Activated CD4-positive, alpha-beta T cell treated with anti-CD3 and anti-CD28 coated beads for 36 hours (primary cell): ENCODE results near the gene PELI1. TPM values are rescaled to one million over a fixed set of nuclear protein-coding genes. Genes with fewer than 3 reads are reported as not detected.

Source experiments
- ATAC-seq: fragments of 200-7000 bp; cut with Tn5 transposase; one replicate; pipeline ENCODE4 v1.10.0; 2021; ENCODE audit warnings: mild to moderate bottlenecking, moderate library complexity
- CTCF ChIA-PET: fragments of 350-600 bp; sonication (Branson Sonifier 250); formaldehyde crosslinking; loops from one replicate; lab custom pipeline; 2021; ENCODE audit warnings: antibody characterized with exemption; lab: Charles Lee
- POLR2A ChIA-PET: fragments of 350-600 bp; sonication (Branson Sonifier 250); formaldehyde crosslinking; loops from one replicate; lab custom pipeline; 2021; ENCODE audit warnings: antibody characterized with exemption, inconsistent platforms; lab: Charles Lee
- DNase-seq: peaks from one replicate; pipeline ENCODE4 v3.0.0-alpha.2; 2020
- H3K27ac Mint-ChIP-seq: one replicate; pipeline ENCODE4 v1.8.0; 2021; ENCODE audit warnings: mixed read lengths
- H3K27me3 Mint-ChIP-seq: one replicate; pipeline ENCODE4 v1.8.0; 2021; ENCODE audit warnings: mixed read lengths
- H3K36me3 Mint-ChIP-seq: one replicate; pipeline ENCODE4 v1.8.0; 2021; ENCODE audit warnings: low read depth, mixed read lengths
- H3K4me1 Mint-ChIP-seq: one replicate; pipeline ENCODE4 v1.8.0; 2021; ENCODE audit warnings: mixed read lengths
- H3K4me3 Mint-ChIP-seq: one replicate; pipeline ENCODE4 v1.8.0; 2021; ENCODE audit warnings: mild to moderate bottlenecking, moderate library complexity, mixed read lengths
- H3K9me3 Mint-ChIP-seq: one replicate; pipeline ENCODE4 v1.8.0; 2021; ENCODE audit warnings: low read depth, mixed read lengths
- intact Hi-C, 2 experiments: fragments of 100-400 bp; cut with DNase I in 1 of 2; cut with micrococcal nuclease in 1 of 2; formaldehyde crosslinking; loops; one replicate each; pipeline versions ENCODE4 v1.14.2 to v1.15.1; 2022 to 2024; cut with DNase I, micrococcal nuclease
- total RNA-seq, 2 experiments: library from RNA; stranded (reverse); gene quantifications; one replicate each; pipeline ENCODE4 v1.2.3, GENCODE V29; 2021

Gene PELI1
- total RNA-seq, 2 experiments from 2014 or later, result 21.3 to 29.7 TPM

DNA sequence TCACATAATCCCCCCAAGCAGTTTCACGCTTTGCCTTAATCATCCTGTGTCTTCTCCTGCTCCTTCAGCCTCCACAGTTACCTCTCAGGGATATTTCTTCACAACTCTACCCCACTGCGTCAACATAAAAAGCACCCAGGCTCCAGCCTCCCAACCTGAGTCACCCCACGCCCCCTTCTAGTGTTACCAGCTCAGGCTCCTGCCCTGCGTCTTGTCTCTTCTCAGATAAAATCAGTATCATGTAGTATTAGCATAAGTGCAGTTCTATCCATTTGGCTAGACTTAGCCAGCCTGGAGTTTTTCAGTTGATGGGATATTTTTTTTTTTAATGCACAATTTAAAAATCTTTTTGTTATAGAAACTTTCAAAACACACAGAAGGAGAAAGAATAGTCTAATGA lies 9.6 kb upstream of the PELI1 start:
- DNase-seq (no peak), ATAC-seq (no peak)
- Mint-ChIP-seq H3K27ac (no peak overlapping the region), H3K27me3 (no peaks in the 10 kb centered on the region), H3K4me3 (no peak overlapping the region), H3K4me1 (no peaks in the 10 kb centered on the region), H3K9me3 (no peaks in the 10 kb centered on the region), H3K36me3 (no peaks in the 10 kb centered on the region)
- ChIA-PET POLR2A (no interaction called here), CTCF (interaction anchor here (2.1 kb wide), 1 partner anchor 174 kb away, joined by 7 read pairs; no protein-coding TSS in a partner anchor)
- intact Hi-C loops, result no loop called here

DNA sequence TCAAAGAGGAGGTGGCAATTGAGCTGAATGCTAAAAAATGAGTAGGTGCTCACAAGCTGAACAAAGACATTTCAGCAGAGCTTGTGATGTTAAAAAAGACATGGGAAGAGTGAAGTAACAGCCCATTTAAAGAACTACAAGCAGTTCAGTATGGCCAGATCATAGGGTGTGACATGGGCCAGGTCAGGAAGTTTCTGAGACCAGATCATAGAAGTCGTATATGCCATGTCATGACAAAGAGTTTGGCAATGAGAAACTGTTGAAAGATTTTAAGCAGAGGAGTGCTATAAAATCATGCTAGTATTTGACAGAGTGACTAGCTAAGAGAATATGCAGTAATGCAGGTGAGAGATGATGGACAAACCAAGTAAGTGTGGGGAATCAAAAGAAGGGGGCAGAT lies 7.3 kb upstream of the PELI1 start:
- Mint-ChIP-seq H3K36me3 (no peaks in the 10 kb centered on the region), H3K4me3 (no peak overlapping the region), H3K27me3 (no peaks in the 10 kb centered on the region), H3K4me1 (no peaks in the 10 kb centered on the region), H3K27ac (no peak overlapping the region), H3K9me3 (no peaks in the 10 kb centered on the region)
- ATAC-seq (no peak), DNase-seq (no peak)
- POLR2A ChIA-PET, result no interaction called here
- CTCF ChIA-PET, result interaction anchor here (0.6 to 1.5 kb wide), 5 partner anchors 48 to 472 kb away, joined by 3 to 4 read pairs (median 3); no protein-coding TSS in a partner anchor
- intact Hi-C loops, result no loop called here

- intact Hi-C loops, result loop anchor here (2.0 kb wide), 1 partner anchor 57 kb away; no protein-coding TSS in a partner anchor
- ATAC-seq (no peak), DNase-seq (no peak)
- CTCF ChIA-PET, result interaction anchor here (0.6 to 1.5 kb wide), 5 partner anchors 15 to 369 kb away, joined by 3 to 7 read pairs (median 3); no protein-coding TSS in a partner anchor
- no peaks in the 10 kb centered on the region for H3K27me3 Mint-ChIP-seq
- peaks cover 13% of the 10 kb centered on the region for H3K36me3 Mint-ChIP-seq
- no peak overlapping the region for H3K4me3 Mint-ChIP-seq
- no peak overlapping the region for H3K27ac Mint-ChIP-seq
- POLR2A ChIA-PET, result interaction anchor here (0.8 kb wide), 1 partner anchor 81 kb away, joined by 4 read pairs; no protein-coding TSS in a partner anchor
- no peaks in the 10 kb centered on the region for H3K9me3 Mint-ChIP-seq
- H3K4me1 Mint-ChIP-seq, result peaks cover 17% of the 10 kb centered on the region
These were observed 1.5 kb upstream of the PELI1 start for GRCh38 chr2:64145714-64146113.

DNA sequence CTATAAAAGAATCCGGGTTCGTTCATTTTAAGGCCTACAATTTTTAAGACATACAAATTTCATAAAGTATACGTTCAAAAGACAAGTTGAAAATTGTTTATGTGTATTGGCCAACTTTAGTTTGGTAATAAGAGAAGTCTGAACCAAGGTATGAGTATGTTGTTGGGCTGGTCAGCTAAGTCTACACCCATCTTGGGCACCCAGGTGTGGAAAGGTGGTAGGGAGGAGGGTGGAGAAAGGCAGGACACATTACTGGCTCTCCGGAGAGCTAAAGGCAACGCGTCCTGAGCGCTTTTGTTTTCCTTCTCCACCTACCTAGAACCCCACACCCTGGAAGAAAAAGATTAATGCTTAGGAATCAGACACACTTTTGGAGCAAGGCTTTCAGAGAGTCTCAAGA lies 899 bp upstream of the PELI1 start:
- CTCF ChIA-PET, result interaction anchor here (0.6 kb wide), 1 partner anchor 370 kb away, joined by 3 read pairs; no protein-coding TSS in a partner anchor
- no peak overlapping the region for H3K27ac Mint-ChIP-seq
- H3K27me3 Mint-ChIP-seq, result no peaks in the 10 kb centered on the region
- H3K4me1 Mint-ChIP-seq, result peaks cover 22% of the 10 kb centered on the region
- DNase-seq, result no peak
- H3K9me3 Mint-ChIP-seq, result no peaks in the 10 kb centered on the region
- no peak for ATAC-seq
- POLR2A ChIA-PET, result no interaction called here
- peaks cover 14% of the 10 kb centered on the region for H3K36me3 Mint-ChIP-seq
- peak overlapping the region; percentile 84 for H3K4me3 Mint-ChIP-seq
- intact Hi-C loops, result loop anchor here (2.0 kb wide), 1 partner anchor 58 kb away; no protein-coding TSS in a partner anchor

- peaks cover 19% of the 10 kb centered on the region for H3K36me3 Mint-ChIP-seq
- POLR2A ChIA-PET, result interaction anchor here (0.6 to 2.4 kb wide), 2 partner anchors 71 to 185 kb away, joined by 3 to 16 read pairs; no protein-coding TSS in a partner anchor
- intact Hi-C loops, result loop anchor here (1.0 to 5.0 kb wide), 17 partner anchors 9 to 844 kb away; partner anchors contain the start of genes AFTPH (in 1 of the 2), MDH1 (in 1 of the 2), SERTAD2 (in 1 of the 2) and SLC1A4 (in 1 of the 2)
These were observed 807 bp downstream of the PELI1 start for GRCh38 chr2:64143169-64144056.

DNA sequence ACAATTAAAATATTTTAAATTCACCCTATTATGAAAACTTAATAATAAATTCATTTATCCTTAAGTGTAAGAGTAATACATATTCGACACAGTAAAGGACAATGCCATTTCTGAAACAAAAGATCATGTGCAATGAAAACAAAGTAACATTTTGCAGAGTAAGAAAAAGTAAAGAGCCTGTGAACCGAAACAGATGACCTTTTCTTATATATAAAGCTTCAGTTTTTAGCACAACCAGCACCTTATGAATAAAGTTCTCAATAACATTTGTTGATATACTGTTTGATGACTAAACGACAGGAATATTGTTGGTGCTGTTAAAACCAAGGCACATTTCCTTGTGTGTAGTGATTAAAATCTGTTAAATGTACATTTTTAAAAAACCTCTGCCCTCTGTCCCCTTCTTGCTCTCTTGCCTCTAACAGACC lies 1.5 kb downstream of the PELI1 start:
- no peaks in the 10 kb centered on the region for H3K27me3 Mint-ChIP-seq
- no peaks in the 10 kb centered on the region for H3K9me3 Mint-ChIP-seq
- DNase-seq, result no peak
- ChIA-PET POLR2A (interaction anchor here (1.0 to 2.4 kb wide), 2 partner anchors 9 to 72 kb away, joined by 3 to 16 read pairs; no protein-coding TSS in a partner anchor), CTCF (interaction anchor here (1.2 to 2.0 kb wide), 2 partner anchors 184 to 188 kb away, joined by 3 to 7 read pairs; no protein-coding TSS in a partner anchor)
- peaks cover 45% of the 10 kb centered on the region for H3K4me1 Mint-ChIP-seq
- intact Hi-C loops, result loop anchor here (1.0 to 5.0 kb wide), 9 partner anchors 8 to 845 kb away; partner anchors contain the start of genes SERTAD2 (in 1 of the 2) and SLC1A4 (in 1 of the 2)
- H3K27ac Mint-ChIP-seq, result peak overlapping the region; percentile 97
- H3K4me3 Mint-ChIP-seq, result peak overlapping the region; percentile 84
- ATAC-seq, result no peak
- peaks cover 25% of the 10 kb centered on the region for H3K36me3 Mint-ChIP-seq

More at GRCh38 chr2:64143169-64144056, 807 bp downstream of the PELI1 start:
- Mint-ChIP-seq H3K4me1 (peaks cover 38% of the 10 kb centered on the region), H3K9me3 (no peaks in the 10 kb centered on the region), H3K27ac (peak overlapping the region; percentile 97), H3K4me3 (peak overlapping the region; percentile 84), H3K27me3 (no peaks in the 10 kb centered on the region)
- DNase-seq (peak; percentile 55), ATAC-seq (peak; percentile 1)
- CTCF ChIA-PET, result interaction anchor here (0.7 to 1.0 kb wide), 2 partner anchors 9 to 37 kb away, joined by 4 read pairs; no protein-coding TSS in a partner anchor

- Mint-ChIP-seq H3K4me3 (peak overlapping the region; percentile 84), H3K9me3 (no peaks in the 10 kb centered on the region), H3K27ac (peak overlapping the region; percentile 85), H3K4me1 (peaks cover 53% of the 10 kb centered on the region), H3K36me3 (peaks cover 30% of the 10 kb centered on the region), H3K27me3 (no peaks in the 10 kb centered on the region)
- DNase-seq (no peak), ATAC-seq (no peak)
- ChIA-PET POLR2A (interaction anchor here (0.7 to 2.4 kb wide), 4 partner anchors 9 to 73 kb away, joined by 3 to 16 read pairs (median 4); no protein-coding TSS in a partner anchor), CTCF (interaction anchor here (0.5 to 2.0 kb wide), 7 partner anchors 40 to 381 kb away, joined by 3 to 7 read pairs (median 4); no protein-coding TSS in a partner anchor)
- intact Hi-C loops, result loop anchor here (1.0 to 5.0 kb wide), 5 partner anchors 27 to 845 kb away; partner anchors contain the start of genes SERTAD2 (in 1 of the 2) and SLC1A4 (in 1 of the 2)
These were observed 2.4 kb downstream of the PELI1 start for GRCh38 chr2:64141674-64142405.

- peak overlapping the region; percentile 49 for H3K27ac Mint-ChIP-seq
- ChIA-PET CTCF (interaction anchor here (2.0 kb wide), 1 partner anchor 190 kb away, joined by 7 read pairs; no protein-coding TSS in a partner anchor), POLR2A (interaction anchor here (0.6 to 1.4 kb wide), 3 partner anchors 40 to 513 kb away, joined by 5 to 8 read pairs (median 6); partner anchors contain the start of gene SERTAD2)
- H3K4me1 Mint-ChIP-seq, result peaks cover 64% of the 10 kb centered on the region
- peak overlapping the region; percentile 43 for H3K4me3 Mint-ChIP-seq
- intact Hi-C loops, result loop anchor here in 1 of 2 experiments (5.0 kb wide), 2 partner anchors 512 to 847 kb away; partner anchors contain the start of genes SERTAD2 and SLC1A4
- ATAC-seq (no peak), DNase-seq (no peak)
- H3K27me3 Mint-ChIP-seq, result no peaks in the 10 kb centered on the region
- H3K36me3 Mint-ChIP-seq, result peaks cover 30% of the 10 kb centered on the region
- no peaks in the 10 kb centered on the region for H3K9me3 Mint-ChIP-seq
These were observed 3.5 kb downstream of the PELI1 start for GRCh38 chr2:64140665-64141200.

DNA sequence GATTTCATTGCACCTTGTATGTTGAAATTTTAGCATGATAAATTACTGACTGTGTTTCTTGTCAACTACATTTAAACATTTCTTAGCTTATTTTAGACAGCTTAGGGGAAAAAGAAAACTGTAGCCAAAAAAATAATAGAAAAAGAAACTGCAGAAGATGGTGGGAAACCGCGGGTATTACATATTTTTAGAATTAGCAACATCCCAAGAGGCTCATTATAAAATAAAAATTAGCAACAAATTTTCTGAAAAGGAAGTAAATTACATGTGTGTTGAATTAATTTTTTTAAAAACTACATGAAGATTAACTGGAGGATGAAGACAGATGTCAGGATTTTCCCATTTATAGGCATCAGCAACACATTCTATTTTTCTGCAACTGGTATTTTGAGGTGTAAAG lies 4.3 kb downstream of the PELI1 start:
- intact Hi-C loops, result loop anchor here in 1 of 2 experiments (5.0 kb wide), 2 partner anchors 512 to 847 kb away; partner anchors contain the start of genes SERTAD2 and SLC1A4
- ATAC-seq, result no peak
- no peaks in the 10 kb centered on the region for H3K27me3 Mint-ChIP-seq
- ChIA-PET POLR2A (interaction anchor here (0.6 kb wide), 1 partner anchor 393 kb away, joined by 3 read pairs; no protein-coding TSS in a partner anchor), CTCF (no interaction called here)
- peaks cover 30% of the 10 kb centered on the region for H3K36me3 Mint-ChIP-seq
- H3K9me3 Mint-ChIP-seq, result no peaks in the 10 kb centered on the region
- peaks cover 71% of the 10 kb centered on the region for H3K4me1 Mint-ChIP-seq
- peak overlapping the region; percentile 51 for H3K27ac Mint-ChIP-seq
- H3K4me3 Mint-ChIP-seq, result peak overlapping the region; percentile 46
- DNase-seq, result no peak

- intact Hi-C loops, result no loop called here
- ChIA-PET CTCF (no interaction called here), POLR2A (no interaction called here)
- Mint-ChIP-seq H3K36me3 (peaks cover 33% of the 10 kb centered on the region), H3K27ac (peak overlapping the region; percentile 39), H3K27me3 (no peaks in the 10 kb centered on the region), H3K4me3 (no peak overlapping the region), H3K9me3 (no peaks in the 10 kb centered on the region), H3K4me1 (peaks cover 84% of the 10 kb centered on the region)
- ATAC-seq (no peak), DNase-seq (no peak)
These were observed 6.2 kb downstream of the PELI1 start for GRCh38 chr2:64137996-64138395.
